NT2/D1 (cell line): ENCODE measurements around the gene CRYBB2.

Experiments
- DNase-seq: peaks from one replicate; pipeline ENCODE4 v3.0.0-alpha.2; 2011; ENCODE audit warnings: low read depth, low spot score
- H3K27me3 ChIP-seq: 2 replicates; pipeline ENCODE4 v1.6.0; 2011; ENCODE audit warnings: mild to moderate bottlenecking; ENCODE audit not compliant: insufficient read length, insufficient read depth
- H3K36me3 ChIP-seq: 2 replicates; pipeline ENCODE4 v1.6.1; 2011; ENCODE audit warnings: mild to moderate bottlenecking, low read length, mixed read lengths; ENCODE audit not compliant: insufficient read depth, insufficient read length
- H3K4me1 ChIP-seq: 2 replicates; pipeline ENCODE4 v1.5.1; 2011; ENCODE audit not compliant: insufficient read depth, insufficient read length
- H3K4me3 ChIP-seq: 2 replicates; pipeline ENCODE4 v1.5.1; 2011; ENCODE audit warnings: low read depth; ENCODE audit not compliant: insufficient read length
- H3K9ac ChIP-seq: 2 replicates; pipeline ENCODE4 v1.6.0; 2011; ENCODE audit warnings: low read depth; ENCODE audit not compliant: insufficient read length
- H3K9me3 ChIP-seq: 2 replicates; pipeline ENCODE4 v1.5.1; 2011; ENCODE audit warnings: mild to moderate bottlenecking, low read length; ENCODE audit not compliant: insufficient read depth
- SUZ12 ChIP-seq: IDR thresholded peaks from 2 replicates; pipeline ENCODE4 v1.6.1; 2011; ENCODE audit not compliant: insufficient read length, insufficient read depth; ENCODE audit errors: extremely low read depth
- YY1 ChIP-seq: IDR thresholded peaks from 2 replicates; pipeline ENCODE4 v1.6.1; 2011; ENCODE audit not compliant: insufficient read length, insufficient read depth
- ZNF274 ChIP-seq: IDR thresholded peaks from 2 replicates; pipeline ENCODE4 v1.6.1; 2011; ENCODE audit warnings: mild to moderate bottlenecking, low read depth, low read length

The CRYBB2 gene

GRCh38 chr22:25207553-25208157 lies 11.8 kb upstream of the CRYBB2 start:
- Histone ChIP-seq H3K4me1 (no peaks in the 10 kb centered on the region), H3K27me3 (no peaks in the 10 kb centered on the region), H3K9me3 (0 out of 2 replicates have a peak, but pooled peaks cover under 1% of the 10 kb centered on the region), H3K4me3 (no peak overlapping the region), H3K9ac (no peak overlapping the region), H3K36me3 (no peaks in the 10 kb centered on the region)
- DNase-seq = no peak
- no peak for TF ChIP-seq ZNF274
- TF ChIP-seq YY1 = no peak
- no peak for TF ChIP-seq SUZ12

- peaks cover 7% of the 10 kb centered on the region; the same call in 1 of the 2 replicates for H3K9me3 ChIP-seq
- H3K9ac ChIP-seq = no peak overlapping the region
- no peaks in the 10 kb centered on the region for H3K4me1 ChIP-seq
- H3K36me3 ChIP-seq = no peaks in the 10 kb centered on the region
- TF ChIP-seq ZNF274 (no peak), SUZ12 (no peak), YY1 (no peak)
- no peaks in the 10 kb centered on the region for H3K27me3 ChIP-seq
- H3K4me3 ChIP-seq = no peak overlapping the region
- no peak for DNase-seq
Measured at GRCh38 chr22:25208328-25208727, 11.1 kb upstream of the CRYBB2 start.

- no peaks in the 10 kb centered on the region for H3K36me3 ChIP-seq
- no peaks in the 10 kb centered on the region for H3K27me3 ChIP-seq
- DNase-seq = no peak
- no peaks in the 10 kb centered on the region for H3K4me1 ChIP-seq
- H3K9ac ChIP-seq = no peak overlapping the region
- no peak for TF ChIP-seq YY1
- TF ChIP-seq SUZ12 = no peak
- no peak for TF ChIP-seq ZNF274
- H3K9me3 ChIP-seq = peaks cover 9% of the 10 kb centered on the region; the same call in 1 of the 2 replicates
- H3K4me3 ChIP-seq = no peak overlapping the region
Measured at GRCh38 chr22:25208743-25209505, 10.5 kb upstream of the CRYBB2 start.

GRCh38 chr22:25210793-25211192 lies 8.6 kb upstream of the CRYBB2 start:
- no peaks in the 10 kb centered on the region for H3K27me3 ChIP-seq
- no peak for TF ChIP-seq YY1
- no peak for TF ChIP-seq SUZ12
- no peak for TF ChIP-seq ZNF274

GRCh38 chr22:25212337-25212736 lies 7.1 kb upstream of the CRYBB2 start:
- Histone ChIP-seq H3K9ac (no peak overlapping the region), H3K9me3 (peaks cover 9% of the 10 kb centered on the region; the same call in 1 of the 2 replicates), H3K27me3 (no peaks in the 10 kb centered on the region), H3K4me3 (no peak overlapping the region), H3K36me3 (no peaks in the 10 kb centered on the region), H3K4me1 (no peaks in the 10 kb centered on the region)
- TF ChIP-seq ZNF274 = no peak
- no peak for TF ChIP-seq SUZ12
- TF ChIP-seq YY1 = no peak
- no peak for DNase-seq

More at GRCh38 chr22:25210793-25211192, 8.6 kb upstream of the CRYBB2 start:
- Histone ChIP-seq H3K9ac (no peak overlapping the region), H3K9me3 (peaks cover 9% of the 10 kb centered on the region; the same call in 1 of the 2 replicates), H3K4me3 (no peak overlapping the region), H3K36me3 (no peaks in the 10 kb centered on the region), H3K4me1 (no peaks in the 10 kb centered on the region)
- DNase-seq = no peak

GRCh38 chr22:25213221-25213620 lies 6.2 kb upstream of the CRYBB2 start:
- no peaks in the 10 kb centered on the region for H3K36me3 ChIP-seq
- no peaks in the 10 kb centered on the region for H3K27me3 ChIP-seq
- H3K9me3 ChIP-seq = peaks cover 9% of the 10 kb centered on the region; the same call in 1 of the 2 replicates
- no peak for TF ChIP-seq SUZ12
- no peak for TF ChIP-seq YY1
- TF ChIP-seq ZNF274 = no peak
- H3K4me3 ChIP-seq = no peak overlapping the region
- H3K4me1 ChIP-seq = no peaks in the 10 kb centered on the region
- no peak overlapping the region for H3K9ac ChIP-seq
- DNase-seq = no peak

GRCh38 chr22:25216230-25216629 lies 3.2 kb upstream of the CRYBB2 start:
- Histone ChIP-seq H3K9me3 (peaks cover 9% of the 10 kb centered on the region; the same call in 1 of the 2 replicates), H3K4me1 (no peaks in the 10 kb centered on the region), H3K9ac (no peak overlapping the region), H3K4me3 (no peak overlapping the region), H3K27me3 (peaks cover 5% of the 10 kb centered on the region), H3K36me3 (no peaks in the 10 kb centered on the region)
- TF ChIP-seq SUZ12 (no peak), YY1 (no peak), ZNF274 (no peak)
- no peak for DNase-seq
